Ammon's horn (tissue), 1 donor: ENCODE data around the gene AGXT2.

Experiments used
- DNase-seq: peaks from one replicate; pipeline ENCODE4 v3.0.0-alpha.2; 2016; ENCODE audit warnings: low spot score

Gene AGXT2, protein sequence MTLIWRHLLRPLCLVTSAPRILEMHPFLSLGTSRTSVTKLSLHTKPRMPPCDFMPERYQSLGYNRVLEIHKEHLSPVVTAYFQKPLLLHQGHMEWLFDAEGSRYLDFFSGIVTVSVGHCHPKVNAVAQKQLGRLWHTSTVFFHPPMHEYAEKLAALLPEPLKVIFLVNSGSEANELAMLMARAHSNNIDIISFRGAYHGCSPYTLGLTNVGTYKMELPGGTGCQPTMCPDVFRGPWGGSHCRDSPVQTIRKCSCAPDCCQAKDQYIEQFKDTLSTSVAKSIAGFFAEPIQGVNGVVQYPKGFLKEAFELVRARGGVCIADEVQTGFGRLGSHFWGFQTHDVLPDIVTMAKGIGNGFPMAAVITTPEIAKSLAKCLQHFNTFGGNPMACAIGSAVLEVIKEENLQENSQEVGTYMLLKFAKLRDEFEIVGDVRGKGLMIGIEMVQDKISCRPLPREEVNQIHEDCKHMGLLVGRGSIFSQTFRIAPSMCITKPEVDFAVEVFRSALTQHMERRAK

DNA sequence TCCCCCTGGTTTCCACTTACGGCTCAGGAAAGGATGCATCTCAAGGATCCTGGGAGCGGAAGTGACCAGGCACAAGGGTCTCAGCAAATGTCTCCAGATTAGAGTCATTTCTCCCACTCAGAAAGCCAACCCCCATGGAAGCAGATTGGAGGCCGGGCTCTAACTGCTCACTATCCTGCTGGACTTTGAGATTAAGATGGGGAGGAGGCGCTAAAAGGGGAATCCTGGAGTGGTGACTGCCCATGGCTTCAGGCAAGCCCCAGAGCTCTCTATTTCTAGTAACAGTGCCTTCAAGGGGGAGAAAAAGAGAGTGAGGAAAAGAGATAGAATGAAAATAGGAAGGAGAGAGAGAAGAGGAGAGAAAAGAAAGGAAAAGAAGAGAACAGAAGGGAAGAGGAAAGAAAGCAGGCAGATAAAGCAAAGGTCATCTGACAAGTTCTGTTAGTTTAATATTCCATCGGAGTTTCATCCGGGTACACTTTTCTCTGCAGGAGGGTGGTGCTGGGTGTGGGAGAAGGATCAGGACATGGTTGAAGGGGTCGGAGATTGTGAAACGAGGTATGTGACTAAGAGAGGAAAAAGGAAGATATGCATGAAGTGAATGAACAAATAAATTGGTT is at the start of gene AGXT2:
AGXT2 (minus strand) TSS at position 165 of the 620 bp plus-strand sequence; CDS start at position 108, 57 bp downstream.
- no peak for DNase-seq

DNA sequence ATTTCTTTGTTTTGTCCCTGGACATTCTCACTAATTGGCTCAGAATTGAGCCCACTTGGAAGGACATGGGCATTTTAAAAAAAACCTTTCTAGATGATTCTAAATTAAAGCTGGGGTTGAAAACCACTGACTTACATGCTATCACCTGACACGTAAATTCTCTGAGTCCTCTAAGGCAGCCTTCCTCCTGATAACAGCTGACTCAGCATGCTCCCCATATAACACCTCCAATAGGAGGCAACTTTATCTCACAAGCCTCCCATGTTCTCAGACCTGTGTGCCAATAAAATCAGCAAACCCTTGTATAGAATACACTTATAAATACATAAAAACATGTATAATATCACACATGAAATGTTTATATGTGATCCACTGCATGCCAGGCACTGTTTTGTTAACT is 49.2 kb upstream of the AGXT2 start:
- no peak for DNase-seq

DNA sequence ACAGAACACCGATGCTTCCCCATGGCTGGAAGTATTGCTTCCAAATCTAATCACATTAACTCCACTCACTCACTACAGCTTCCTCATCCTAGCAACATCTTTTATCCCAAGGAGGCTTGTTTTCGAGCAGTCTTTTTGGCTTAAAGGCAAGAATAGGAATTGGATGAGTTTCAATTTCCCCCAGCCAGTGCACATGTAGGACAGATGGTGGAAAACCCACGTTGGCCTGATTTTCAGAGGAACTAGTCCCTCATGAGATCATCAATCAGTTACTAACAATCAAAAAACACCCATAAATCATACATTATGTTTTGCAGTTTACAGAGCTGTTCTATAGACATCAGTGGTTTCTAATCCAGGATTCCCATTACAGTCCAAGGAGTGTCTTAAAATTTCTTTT is 48.5 kb upstream of the AGXT2 start:
- DNase-seq: no peak

DNA sequence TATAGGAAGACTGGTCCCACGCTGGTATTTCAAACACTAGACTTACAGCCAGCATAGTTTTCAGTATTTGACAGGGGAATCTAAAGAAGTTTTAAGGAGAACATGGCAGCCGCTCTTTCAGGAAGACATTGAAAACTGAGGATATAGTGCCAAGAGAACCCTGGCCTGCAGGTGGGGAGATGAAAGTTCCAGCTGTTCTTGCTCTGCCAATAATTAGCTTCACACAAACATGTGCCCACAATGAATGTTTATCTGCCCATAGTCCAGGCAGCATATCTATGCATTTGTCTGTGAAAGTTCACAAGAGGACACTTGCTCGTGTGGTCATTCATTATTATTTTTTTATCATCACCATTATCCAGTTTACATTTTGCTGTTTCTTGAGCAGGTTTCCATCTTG is 47.6 kb upstream of the AGXT2 start:
- no peak for DNase-seq

DNA sequence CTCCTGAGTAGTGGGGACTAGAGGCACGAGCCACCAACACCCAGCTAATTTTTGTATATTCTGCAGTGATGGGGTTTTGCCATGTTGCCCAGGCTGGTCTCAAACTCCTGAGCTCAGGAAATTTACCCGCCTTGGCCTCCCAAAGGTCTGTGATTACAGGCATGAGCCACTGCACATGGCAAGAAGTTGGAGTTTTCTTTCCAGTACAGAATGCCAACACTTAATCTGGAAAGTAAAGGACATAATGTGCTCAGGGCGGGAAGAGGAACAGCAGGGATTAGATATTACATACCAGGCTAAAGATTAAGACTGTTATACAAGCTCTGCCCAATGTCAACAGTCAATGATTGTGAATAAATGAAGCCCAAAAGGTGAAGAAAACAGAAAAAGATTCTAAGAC is 47.2 kb upstream of the AGXT2 start:
- no peak for DNase-seq

DNA sequence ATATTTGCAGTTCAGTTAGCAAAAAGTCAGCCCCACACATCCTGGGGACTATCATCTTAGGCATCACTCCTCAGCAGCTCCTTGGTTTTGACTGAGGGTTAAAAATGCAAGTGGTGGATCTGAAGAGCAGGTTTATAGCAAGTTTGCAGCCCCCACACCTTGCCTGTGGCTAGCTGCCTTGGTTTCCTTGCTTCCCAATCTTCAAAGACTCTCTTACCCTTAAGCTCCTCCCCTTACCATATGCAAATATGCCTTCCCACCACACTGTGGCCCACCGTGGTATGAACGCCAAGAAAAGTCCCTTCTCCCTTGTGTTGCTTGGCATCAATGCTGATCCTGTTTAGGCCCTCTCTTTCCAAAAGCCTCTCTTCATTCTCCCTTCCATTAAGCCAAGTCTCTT is 45.0 kb upstream of the AGXT2 start:
- no peak for DNase-seq

DNA sequence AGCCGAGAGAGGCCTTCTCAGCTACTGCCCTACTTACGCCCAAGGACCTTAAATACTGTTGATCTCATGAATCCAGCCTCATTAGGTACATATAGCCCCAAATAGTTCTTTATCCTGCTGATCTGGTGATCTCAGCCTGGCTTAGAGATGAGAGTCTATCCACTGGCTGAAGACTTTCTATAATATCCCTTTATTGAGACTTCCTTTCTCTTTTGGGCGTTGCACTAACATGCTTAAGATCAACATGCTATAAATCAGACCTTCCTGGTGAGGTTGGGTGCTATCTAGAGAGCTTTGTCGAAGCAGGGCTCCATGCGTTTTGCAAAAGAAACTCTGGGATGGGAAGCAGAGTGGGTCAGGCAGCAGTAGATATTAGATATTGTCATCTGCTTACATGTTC is 44.0 kb upstream of the AGXT2 start:
- DNase-seq: no peak

DNA sequence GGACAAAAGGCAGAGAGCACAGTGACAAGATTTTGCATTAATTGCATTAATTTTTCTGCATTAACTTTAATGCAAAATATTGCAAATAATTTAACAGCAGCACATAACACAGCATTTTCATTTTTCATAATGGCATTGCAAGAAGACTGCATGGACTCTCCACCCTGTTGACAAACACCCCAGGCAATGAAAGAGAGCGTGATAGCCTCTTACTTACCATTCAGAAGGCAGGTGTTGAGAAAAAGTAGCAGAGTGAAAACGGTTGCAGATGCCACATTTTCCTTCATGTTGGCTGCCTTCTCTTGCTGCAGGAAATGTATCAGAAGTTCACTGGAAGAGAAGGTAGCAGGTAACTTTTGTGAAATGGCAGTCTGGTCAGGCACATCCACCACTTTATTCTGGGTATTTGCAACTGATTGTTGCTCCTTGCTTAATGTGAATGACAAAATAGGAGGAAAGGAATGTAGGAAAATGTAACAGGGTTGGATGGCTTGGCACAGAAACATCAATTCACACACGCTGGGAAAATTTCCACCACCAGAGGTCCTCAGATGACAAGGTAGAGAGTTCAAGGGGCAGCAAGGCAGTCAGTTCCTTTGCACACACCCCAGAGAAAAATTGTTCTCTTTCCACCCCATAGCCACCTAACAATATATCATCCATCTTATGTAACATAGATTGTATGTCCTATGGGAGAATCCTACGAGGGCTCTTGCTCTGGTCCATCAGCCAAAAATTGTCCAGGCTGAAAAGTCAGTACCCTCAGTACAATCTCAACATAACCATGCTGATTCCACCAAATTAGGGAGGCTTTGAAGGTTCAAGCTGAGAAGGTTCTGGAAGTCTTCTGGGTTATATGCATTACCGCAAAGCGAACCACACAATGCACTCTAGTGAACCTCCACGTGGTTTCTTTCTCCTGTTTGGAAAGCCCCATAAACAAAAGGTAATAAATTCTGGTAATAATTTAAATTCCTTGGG is 41.9 kb upstream of the AGXT2 start:
- peak; percentile 64 for DNase-seq

DNA sequence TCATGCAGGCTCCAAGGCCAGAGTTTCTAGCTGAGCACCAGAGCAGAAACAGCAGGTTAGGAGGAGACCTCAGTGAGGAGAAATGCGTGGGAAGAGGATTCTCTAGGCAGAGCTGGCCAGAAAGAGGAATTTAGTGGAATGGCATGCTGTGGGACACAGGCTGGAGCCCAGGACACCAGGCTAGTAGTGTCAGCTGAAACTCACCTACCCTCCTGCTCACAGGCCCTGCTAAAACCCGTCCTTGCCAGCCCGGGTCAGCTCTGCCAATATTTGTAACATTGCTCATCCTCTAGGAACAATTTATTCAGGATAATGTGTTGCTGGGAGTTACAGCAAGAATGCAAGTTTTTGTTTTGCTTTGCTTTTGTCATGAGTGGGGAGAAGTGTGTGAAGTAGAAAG is 40.2 kb upstream of the AGXT2 start:
- no peak for DNase-seq

DNA sequence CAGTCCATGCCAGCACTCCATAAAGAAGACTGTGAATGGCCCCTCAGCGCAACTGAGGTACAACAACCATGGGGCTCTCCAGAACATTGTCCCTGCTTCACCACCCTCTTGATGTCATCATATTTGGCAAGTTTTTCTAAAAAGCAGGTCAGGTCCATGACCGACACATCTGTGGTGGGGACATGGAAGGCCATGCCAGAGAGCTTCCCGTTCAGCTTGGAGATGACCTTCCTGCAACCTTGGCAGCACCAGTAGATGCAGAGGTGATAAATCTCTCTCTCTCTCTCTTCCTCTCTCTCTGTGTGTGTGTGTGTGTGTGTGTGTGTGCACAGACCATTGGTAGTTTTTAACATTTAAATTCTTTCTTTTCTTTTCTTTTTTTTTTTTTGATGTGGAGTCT is 35.4 kb upstream of the AGXT2 start:
- no peak for DNase-seq

DNA sequence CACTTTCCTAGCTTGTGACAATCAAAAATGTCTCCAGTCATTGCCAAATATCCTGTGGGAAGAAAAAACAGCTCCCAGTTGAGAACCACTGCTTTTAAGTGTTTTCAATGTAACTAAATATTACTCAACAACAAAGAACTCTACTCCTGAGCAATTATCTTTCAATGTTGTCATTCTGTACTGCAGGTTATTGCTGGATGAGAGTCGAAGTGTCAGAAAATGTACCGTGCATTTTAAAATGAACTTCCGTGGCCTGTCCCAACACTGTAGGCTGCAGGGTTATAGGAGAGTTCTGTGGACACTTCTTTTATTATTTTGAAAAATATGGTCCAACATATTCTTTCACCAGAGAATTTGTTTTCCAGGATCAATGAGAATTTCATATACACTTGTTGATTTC is 34.8 kb upstream of the AGXT2 start:
- DNase-seq: no peak

DNA sequence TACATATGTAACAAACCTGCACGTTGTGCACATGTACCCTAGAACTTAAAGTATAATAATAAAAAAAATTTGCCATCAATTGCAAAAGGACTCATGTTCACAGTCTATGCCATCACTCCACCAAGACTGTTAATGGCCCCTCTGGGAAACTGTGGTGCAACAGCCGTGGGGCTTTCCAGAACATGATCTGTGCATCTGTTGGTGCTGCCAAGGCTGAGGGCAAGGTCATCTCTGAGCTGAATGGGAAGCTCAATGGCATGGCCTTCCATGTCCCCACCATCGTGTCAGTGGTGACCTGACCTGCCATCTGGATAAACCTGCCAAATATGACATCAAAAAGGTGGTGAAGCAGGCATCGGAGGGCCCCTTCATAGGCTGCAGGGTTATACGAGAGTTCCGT is 33.4 kb upstream of the AGXT2 start:
- no peak for DNase-seq

DNA sequence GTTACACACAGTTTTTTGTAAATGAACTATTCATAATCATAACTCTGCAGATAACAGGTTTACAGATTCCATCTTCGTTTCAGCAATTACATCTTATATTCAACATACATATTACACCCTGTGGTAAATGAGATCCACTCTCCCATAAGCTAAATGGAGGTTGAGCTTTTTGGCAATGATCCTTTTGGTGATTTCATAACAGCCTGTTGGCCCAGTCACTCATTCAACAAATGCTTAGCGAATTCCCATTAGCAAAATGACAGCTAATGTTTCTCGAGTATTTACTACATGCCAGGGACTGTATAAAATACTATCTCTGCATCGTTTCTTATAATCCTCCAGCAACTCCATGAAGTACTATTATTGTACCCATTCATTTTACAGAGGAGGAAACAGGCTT is 25.4 kb upstream of the AGXT2 start:
- DNase-seq: no peak

DNA sequence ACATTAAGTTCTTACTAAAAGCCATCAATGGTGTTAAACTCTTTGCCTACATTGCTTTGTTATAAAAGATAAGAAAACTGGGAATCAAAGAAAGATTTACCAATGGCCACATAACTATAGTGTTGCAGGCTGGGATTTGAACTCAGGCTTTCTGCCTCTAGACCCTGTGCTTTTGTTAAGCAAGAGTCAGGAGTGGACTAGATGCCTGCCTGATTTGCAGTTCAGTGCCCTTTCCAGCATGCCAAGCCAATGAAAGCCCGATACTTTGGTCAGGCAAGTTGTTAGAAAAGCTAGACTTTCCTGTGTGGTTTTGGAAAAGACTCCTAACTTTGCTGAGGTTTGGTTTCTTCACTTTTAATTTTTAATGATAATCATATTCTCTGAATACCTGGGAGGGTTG is 21.4 kb upstream of the AGXT2 start:
- DNase-seq: no peak

DNA sequence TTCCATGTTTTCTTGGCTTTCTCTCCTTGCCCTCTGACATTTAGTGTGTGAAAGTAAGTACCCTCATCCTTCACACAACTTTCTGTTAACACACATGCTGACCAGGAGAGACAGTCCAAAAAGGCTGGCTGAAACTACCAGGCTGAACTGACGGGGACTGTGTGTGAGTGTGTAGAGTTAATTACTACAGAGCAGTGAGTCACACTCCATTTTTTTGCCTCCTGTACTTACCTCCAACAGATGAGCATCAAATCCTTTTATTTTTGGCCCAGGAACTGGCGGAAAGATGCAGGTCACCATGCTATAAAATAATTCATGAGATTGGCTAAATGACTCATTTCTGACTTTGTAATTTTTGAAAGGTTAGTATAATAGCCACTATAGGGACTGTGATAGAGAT is 20.2 kb upstream of the AGXT2 start:
- DNase-seq: no peak

DNA sequence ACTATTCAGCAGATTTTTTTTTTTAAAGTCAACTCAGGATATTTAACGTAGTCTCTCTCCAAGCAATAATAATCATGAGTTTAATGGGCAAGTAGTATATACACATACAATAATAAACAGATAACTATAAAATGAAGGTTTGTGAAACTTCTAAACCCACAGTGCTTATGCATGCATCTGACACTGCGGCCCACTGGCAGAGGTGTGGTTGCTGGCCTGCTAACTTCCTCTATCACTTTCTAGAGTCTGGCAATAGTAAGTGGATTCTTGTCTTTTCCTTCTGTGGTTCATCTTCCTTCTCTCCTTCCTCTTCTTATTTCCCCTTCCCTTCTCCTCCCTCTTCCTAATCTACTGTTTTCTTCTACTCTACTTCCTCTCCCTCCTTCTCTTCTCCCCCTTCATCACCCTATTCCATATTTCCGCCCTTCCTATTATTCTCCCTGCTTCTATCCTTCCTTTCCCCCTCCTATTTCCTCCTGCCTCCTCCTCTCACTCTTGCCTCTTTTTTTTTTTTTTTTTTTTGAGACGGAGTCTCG is 18.6 kb upstream of the AGXT2 start:
- DNase-seq: no peak

DNA sequence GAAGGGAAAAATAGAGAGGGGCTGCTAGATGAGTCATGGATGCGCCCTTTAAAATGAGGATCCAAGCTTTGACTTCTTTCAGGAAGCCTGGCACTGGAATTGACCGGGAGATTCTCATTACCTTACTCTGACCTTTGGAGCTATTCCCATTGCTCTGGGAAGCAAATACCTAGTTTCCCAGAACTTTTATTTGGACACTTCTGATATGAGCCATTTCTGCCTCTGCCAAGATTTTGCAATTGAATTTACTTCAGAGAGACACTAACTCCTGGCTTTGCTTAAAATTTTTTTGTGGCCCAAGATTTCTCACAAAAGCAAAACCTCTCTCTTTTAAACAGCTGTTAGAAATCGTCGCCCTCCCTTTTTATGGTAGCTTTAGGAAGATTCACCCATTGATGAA is 15.7 kb upstream of the AGXT2 start:
- DNase-seq: no peak

DNA sequence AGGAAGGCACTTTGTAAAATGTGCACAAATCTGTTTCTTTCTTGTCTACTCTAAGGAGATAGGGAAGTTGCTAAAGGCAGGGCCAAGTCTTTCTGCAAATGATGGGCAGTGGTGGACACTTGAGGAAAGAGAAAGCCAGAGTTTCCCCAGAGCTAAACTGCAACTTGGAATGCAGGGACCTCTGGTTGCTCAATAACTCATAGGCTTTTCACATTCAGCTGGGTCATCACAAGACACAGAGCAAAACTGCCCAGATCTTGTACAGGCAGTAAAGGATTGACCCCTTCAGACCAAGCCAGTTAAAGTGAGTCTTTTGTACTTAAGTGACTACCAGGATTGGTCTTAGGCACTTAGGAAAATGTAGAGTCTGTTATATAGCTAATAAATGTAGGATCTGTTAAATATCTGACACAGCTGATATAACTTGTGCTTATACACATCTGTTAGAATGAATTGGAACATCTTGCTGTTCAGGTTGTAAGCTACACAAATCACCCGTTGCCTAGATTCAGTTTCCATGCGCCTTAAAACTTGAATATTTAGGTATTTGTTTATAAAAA is 13.5 kb upstream of the AGXT2 start:
- no peak for DNase-seq

DNA sequence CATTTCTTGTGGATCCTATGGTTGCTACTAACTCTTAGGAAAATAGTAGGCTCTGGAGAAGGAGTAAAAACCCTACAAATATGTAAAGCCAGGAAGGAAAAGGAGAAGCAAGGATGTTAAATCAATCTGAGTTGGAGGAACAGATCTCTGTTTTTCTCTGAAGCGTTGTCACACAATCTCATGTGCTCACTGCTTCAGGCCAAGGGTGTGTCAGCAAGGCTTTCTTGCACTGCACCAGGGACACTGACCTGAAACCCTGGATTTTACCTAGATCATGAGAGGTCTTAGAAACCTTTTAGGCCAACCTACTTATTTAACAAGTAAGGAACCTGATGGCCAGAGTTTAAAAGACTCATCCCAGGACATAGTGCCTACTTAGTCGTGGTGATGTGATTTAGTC is 12.5 kb upstream of the AGXT2 start:
- DNase-seq: no peak

DNA sequence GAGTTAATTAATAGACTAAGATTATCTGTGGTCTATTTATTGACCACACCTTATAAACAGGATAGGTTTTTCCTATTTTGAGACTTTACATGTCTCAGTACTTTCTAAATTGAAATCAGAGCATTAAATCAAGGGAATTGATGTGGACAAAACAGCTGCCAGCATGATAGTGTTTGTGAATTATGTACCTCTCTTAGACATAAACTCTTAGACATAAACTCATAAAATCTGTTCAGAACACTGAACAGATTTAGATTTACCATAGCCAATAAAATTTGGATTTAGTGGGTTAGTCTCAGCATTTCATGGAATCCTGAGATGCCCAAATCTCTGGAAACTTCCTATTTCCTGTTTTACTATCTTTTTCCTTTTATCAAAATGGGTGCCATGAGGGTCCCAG is 11.5 kb upstream of the AGXT2 start:
- no peak for DNase-seq

DNA sequence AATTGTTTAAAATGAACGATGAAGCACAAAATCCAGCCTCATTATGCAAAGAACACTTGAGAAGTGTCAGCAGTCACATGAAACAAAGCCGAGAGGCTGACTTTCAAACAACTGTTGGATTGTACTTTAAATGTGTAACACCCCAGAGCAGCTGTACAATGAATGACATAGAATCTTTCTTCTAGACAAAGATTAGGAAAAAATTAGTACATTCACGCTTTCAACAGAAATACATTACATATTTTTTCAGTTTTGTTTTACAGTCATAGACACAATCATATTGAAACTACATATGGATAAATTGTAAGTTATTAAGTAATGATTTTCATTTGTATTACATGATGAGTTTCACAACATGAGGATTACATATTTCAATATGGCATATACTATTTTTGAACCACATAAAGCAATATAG is 10.6 kb upstream of the AGXT2 start:
- no peak for DNase-seq

DNA sequence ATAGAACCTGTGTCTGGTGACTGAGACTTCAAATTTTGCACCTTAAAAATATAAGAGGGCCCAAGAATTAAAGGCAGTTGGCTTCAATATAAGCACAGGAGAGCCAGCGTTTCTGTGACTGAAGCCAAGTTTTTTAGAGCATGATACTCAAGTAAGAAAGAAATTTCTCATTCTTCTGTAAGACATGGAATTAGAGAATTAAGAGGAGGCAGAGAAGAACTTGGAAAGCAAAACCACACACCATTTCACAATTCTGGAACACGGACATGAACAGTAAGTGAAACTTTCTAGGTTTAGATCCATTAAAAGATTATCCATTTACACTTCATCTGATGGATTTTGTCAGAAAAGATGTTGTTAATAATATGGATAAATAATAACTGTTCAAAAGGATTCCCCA is 8.9 kb upstream of the AGXT2 start:
- no peak for DNase-seq
